Measurements from ENCODE around the gene VCL.
A peak's percentile ranks its signal among the peaks of the same experiment; 100 is the strongest.

VCL gene

GRCh38 chr10:74047304-74047703, 49.4 kb downstream of the VCL start:
- no peaks in the 10 kb centered on the region for H3K9me3 ChIP-seq (ENCODE audit: control insufficient read depth, insufficient read depth, low read depth, low read length)
- H3K27ac ChIP-seq (ENCODE audit: low read depth, low read length): 0 out of 2 replicates have a peak overlapping the region, but pooled peaks have one; percentile 18
- H3K36me3 ChIP-seq (ENCODE audit: control insufficient read depth, insufficient read depth, low read length): peaks cover 57% of the 10 kb centered on the region
- no peak overlapping the region for H3K9ac ChIP-seq (ENCODE audit: low read length)
- H3K4me1 ChIP-seq (ENCODE audit: control insufficient read depth, insufficient read depth, low read length): peaks cover 7% of the 10 kb centered on the region; the same call in 1 of the 2 replicates
- H3K4me3 ChIP-seq (ENCODE audit: low read depth, low read length): no peak overlapping the region
- no peaks in the 10 kb centered on the region for H3K27me3 ChIP-seq (ENCODE audit: control insufficient read depth, insufficient read depth, low read length)

DNA sequence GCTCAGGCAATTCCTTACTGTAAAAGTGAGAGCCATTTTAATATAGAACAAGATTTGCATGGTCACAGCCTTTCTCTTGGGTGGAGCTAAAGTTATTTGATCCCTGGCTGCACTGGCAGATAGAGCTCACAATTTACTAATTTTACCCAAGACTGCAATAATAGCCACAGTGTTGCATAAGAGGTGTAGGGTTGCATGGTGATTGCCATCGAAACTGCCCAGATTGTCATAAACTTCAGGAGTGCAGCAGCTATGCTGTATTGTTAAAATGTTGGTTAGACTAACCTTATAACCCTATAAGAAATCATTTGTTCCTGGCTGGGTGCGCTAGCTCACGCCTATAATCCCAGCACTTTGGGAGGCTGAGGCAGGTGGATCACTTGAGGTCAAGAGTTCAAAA, 50.0 kb downstream of the VCL start:
- Histone ChIP-seq H3K4me3 (ENCODE audit: low read depth, low read length) (no peak overlapping the region), H3K9ac (ENCODE audit: low read length) (no peak overlapping the region), H3K27me3 (ENCODE audit: control insufficient read depth, insufficient read depth, low read length) (no peaks in the 10 kb centered on the region), H3K9me3 (ENCODE audit: control insufficient read depth, insufficient read depth, low read depth, low read length) (no peaks in the 10 kb centered on the region), H3K4me1 (ENCODE audit: control insufficient read depth, insufficient read depth, low read length) (peaks cover 7% of the 10 kb centered on the region; the same call in 1 of the 2 replicates), H3K27ac (ENCODE audit: low read depth, low read length) (0 out of 2 replicates have a peak overlapping the region, but pooled peaks have one; percentile 18), H3K36me3 (ENCODE audit: control insufficient read depth, insufficient read depth, low read length) (peaks cover 52% of the 10 kb centered on the region)

DNA sequence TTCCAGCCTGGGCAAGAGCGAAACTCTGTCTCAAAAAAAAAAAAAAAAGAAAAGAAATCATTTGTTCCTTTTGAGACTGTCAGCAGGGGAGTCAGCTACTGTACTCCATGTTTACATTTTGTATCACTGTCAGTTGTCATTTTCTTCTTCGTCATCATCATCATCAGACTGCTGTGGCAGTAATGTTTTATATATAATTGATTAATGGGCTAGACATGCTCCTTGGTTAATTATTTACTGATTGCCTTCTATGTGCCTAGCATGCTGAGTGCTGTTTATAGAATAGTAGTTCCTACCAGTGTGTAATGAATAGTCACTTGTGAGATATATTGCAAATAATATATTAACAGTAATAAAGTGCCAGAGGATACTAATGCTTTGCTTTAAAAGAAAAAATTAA, 50.5 kb downstream of the VCL start:
- no peak overlapping the region for H3K4me3 ChIP-seq (ENCODE audit: low read depth, low read length)

GRCh38 chr10:74049955-74050354, 52.0 kb downstream of the VCL start:
- H3K9me3 ChIP-seq (ENCODE audit: control insufficient read depth, insufficient read depth, low read depth, low read length): no peaks in the 10 kb centered on the region
- H3K9ac ChIP-seq (ENCODE audit: low read length): no peak overlapping the region
- H3K36me3 ChIP-seq (ENCODE audit: control insufficient read depth, insufficient read depth, low read length): peaks cover 35% of the 10 kb centered on the region
- H3K4me3 ChIP-seq (ENCODE audit: low read depth, low read length): no peak overlapping the region
- no peak overlapping the region for H3K27ac ChIP-seq (ENCODE audit: low read depth, low read length)
- no peaks in the 10 kb centered on the region for H3K27me3 ChIP-seq (ENCODE audit: control insufficient read depth, insufficient read depth, low read length)
- peaks cover 7% of the 10 kb centered on the region; the same call in 1 of the 2 replicates for H3K4me1 ChIP-seq (ENCODE audit: control insufficient read depth, insufficient read depth, low read length)

More for the DNA sequence above, 50.5 kb downstream of the VCL start:
- no peaks in the 10 kb centered on the region for H3K9me3 ChIP-seq (ENCODE audit: control insufficient read depth, insufficient read depth, low read depth, low read length)
- H3K27ac ChIP-seq (ENCODE audit: low read depth, low read length): no peak overlapping the region
- no peak overlapping the region for H3K9ac ChIP-seq (ENCODE audit: low read length)
- H3K4me1 ChIP-seq (ENCODE audit: control insufficient read depth, insufficient read depth, low read length): peaks cover 7% of the 10 kb centered on the region; the same call in 1 of the 2 replicates
- H3K36me3 ChIP-seq (ENCODE audit: control insufficient read depth, insufficient read depth, low read length): peaks cover 47% of the 10 kb centered on the region
- H3K27me3 ChIP-seq (ENCODE audit: control insufficient read depth, insufficient read depth, low read length): no peaks in the 10 kb centered on the region

DNA sequence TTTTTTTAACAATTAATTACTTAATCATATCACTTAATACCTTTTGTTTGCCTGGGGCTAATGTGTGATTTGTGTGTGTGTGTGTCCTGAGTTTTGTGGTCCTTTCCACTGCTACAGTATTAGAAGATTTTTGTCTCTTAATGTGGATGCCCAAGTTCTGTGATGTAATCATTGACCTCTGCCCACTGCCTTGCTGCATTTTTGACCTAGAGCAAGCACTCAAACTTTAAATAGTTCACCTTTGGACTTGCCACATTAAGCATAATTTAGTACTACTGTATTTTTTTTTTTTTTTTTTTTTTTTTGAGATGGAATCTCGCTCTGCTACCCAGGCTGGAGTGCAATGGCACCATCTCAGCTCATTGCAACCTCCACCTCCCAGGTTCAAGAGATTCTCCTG, 52.7 kb downstream of the VCL start:
- H3K27me3 ChIP-seq (ENCODE audit: control insufficient read depth, insufficient read depth, low read length): no peaks in the 10 kb centered on the region
- peaks cover 31% of the 10 kb centered on the region for H3K36me3 ChIP-seq (ENCODE audit: control insufficient read depth, insufficient read depth, low read length)
- H3K9me3 ChIP-seq (ENCODE audit: control insufficient read depth, insufficient read depth, low read depth, low read length): no peaks in the 10 kb centered on the region
- H3K27ac ChIP-seq (ENCODE audit: low read depth, low read length): no peak overlapping the region
- peaks cover 7% of the 10 kb centered on the region; the same call in 1 of the 2 replicates for H3K4me1 ChIP-seq (ENCODE audit: control insufficient read depth, insufficient read depth, low read length)
- H3K9ac ChIP-seq (ENCODE audit: low read length): no peak overlapping the region
- no peak overlapping the region for H3K4me3 ChIP-seq (ENCODE audit: low read depth, low read length)

GRCh38 chr10:74051736-74052342, 53.9 kb downstream of the VCL start:
- peaks cover 7% of the 10 kb centered on the region; the same call in 1 of the 2 replicates for H3K4me1 ChIP-seq (ENCODE audit: control insufficient read depth, insufficient read depth, low read length)
- no peak overlapping the region for H3K4me3 ChIP-seq (ENCODE audit: low read depth, low read length)
- no peak overlapping the region for H3K27ac ChIP-seq (ENCODE audit: low read depth, low read length)
- no peaks in the 10 kb centered on the region for H3K27me3 ChIP-seq (ENCODE audit: control insufficient read depth, insufficient read depth, low read length)
- H3K9ac ChIP-seq (ENCODE audit: low read length): no peak overlapping the region
- H3K9me3 ChIP-seq (ENCODE audit: control insufficient read depth, insufficient read depth, low read depth, low read length): no peaks in the 10 kb centered on the region
- H3K36me3 ChIP-seq (ENCODE audit: control insufficient read depth, insufficient read depth, low read length): peaks cover 23% of the 10 kb centered on the region

GRCh38 chr10:74052994-74053393, 55.1 kb downstream of the VCL start:
- Histone ChIP-seq H3K9ac (ENCODE audit: low read length) (no peak overlapping the region), H3K9me3 (ENCODE audit: control insufficient read depth, insufficient read depth, low read depth, low read length) (no peaks in the 10 kb centered on the region), H3K36me3 (ENCODE audit: control insufficient read depth, insufficient read depth, low read length) (peaks cover 12% of the 10 kb centered on the region), H3K4me3 (ENCODE audit: low read depth, low read length) (no peak overlapping the region), H3K27ac (ENCODE audit: low read depth, low read length) (no peak overlapping the region), H3K27me3 (ENCODE audit: control insufficient read depth, insufficient read depth, low read length) (no peaks in the 10 kb centered on the region), H3K4me1 (ENCODE audit: control insufficient read depth, insufficient read depth, low read length) (peaks cover under 1% of the 10 kb centered on the region; the same call in 1 of the 2 replicates)

DNA sequence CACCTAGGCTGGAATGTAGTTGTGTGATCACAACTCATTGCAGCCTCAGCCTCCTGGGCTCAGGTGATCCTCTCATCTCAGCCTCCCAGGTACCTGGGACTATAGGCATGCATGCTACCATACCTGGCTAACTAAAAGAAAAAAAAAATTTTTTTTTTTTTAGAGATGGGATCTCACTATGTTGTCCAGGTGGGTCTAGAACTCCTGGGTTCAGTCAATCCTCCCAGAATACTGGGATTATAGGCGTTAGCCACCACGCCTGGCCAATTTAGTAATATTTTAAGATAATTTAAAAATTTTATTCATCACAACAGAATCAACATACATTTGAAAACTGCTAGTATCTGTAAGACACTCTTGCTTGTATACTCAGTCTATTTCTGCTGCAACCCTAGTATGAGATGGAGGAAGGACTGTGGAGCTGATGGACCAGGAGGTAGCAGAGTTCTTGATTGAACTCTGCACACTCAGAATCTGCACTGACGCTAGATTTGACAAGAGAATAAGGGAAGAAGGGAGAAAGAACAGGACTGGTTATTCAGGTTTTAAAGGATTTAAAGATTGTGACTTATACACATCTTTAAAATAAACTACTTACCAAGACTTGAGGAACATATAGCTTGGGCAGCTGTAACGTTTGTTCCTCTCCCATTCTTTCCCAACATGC, 57.6 kb downstream of the VCL start:
- Histone ChIP-seq H3K4me1 (ENCODE audit: control insufficient read depth, insufficient read depth, low read length) (no peaks in the 10 kb centered on the region), H3K4me3 (ENCODE audit: low read depth, low read length) (no peak overlapping the region), H3K27ac (ENCODE audit: low read depth, low read length) (0 out of 2 replicates have a peak overlapping the region, but pooled peaks have one; percentile 13), H3K9ac (ENCODE audit: low read length) (no peak overlapping the region), H3K9me3 (ENCODE audit: control insufficient read depth, insufficient read depth, low read depth, low read length) (no peaks in the 10 kb centered on the region), H3K27me3 (ENCODE audit: control insufficient read depth, insufficient read depth, low read length) (no peaks in the 10 kb centered on the region), H3K36me3 (ENCODE audit: control insufficient read depth, insufficient read depth, low read length) (peaks cover 8% of the 10 kb centered on the region; the same call in 1 of the 2 replicates)

GRCh38 chr10:74056050-74056818, 58.3 kb downstream of the VCL start:
- H3K9ac ChIP-seq (ENCODE audit: low read length): no peak overlapping the region
- no peaks in the 10 kb centered on the region for H3K27me3 ChIP-seq (ENCODE audit: control insufficient read depth, insufficient read depth, low read length)
- H3K4me3 ChIP-seq (ENCODE audit: low read depth, low read length): no peak overlapping the region
- peaks cover 10% of the 10 kb centered on the region; the same call in 1 of the 2 replicates for H3K36me3 ChIP-seq (ENCODE audit: control insufficient read depth, insufficient read depth, low read length)
- no peaks in the 10 kb centered on the region for H3K9me3 ChIP-seq (ENCODE audit: control insufficient read depth, insufficient read depth, low read depth, low read length)
- no peaks in the 10 kb centered on the region for H3K4me1 ChIP-seq (ENCODE audit: control insufficient read depth, insufficient read depth, low read length)
- H3K27ac ChIP-seq (ENCODE audit: low read depth, low read length): 0 out of 2 replicates have a peak overlapping the region, but pooled peaks have one; percentile 13

DNA sequence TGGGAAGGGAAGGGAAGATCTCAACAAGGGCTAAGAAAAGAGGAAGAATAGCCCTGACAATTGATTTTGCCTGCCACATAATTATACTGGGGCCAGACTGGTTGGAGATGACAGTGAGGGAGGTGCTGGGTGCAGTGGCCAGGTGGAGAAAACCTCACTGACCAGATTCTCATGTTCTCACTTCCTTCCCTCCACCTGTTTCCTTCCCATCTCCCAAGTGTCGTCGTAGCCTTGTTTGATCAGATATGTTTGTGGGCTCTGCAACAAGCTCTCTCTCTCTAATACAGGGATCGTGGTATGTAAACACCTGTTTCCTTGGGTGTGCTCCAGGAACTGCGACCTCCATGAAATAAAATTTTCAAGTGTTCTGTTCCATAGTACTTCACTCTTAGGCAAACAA, 60.2 kb downstream of the VCL start:
- H3K4me1 ChIP-seq (ENCODE audit: control insufficient read depth, insufficient read depth, low read length): no peaks in the 10 kb centered on the region
- peaks cover 27% of the 10 kb centered on the region for H3K36me3 ChIP-seq (ENCODE audit: control insufficient read depth, insufficient read depth, low read length)
- H3K4me3 ChIP-seq (ENCODE audit: low read depth, low read length): no peak overlapping the region
- H3K9me3 ChIP-seq (ENCODE audit: control insufficient read depth, insufficient read depth, low read depth, low read length): peaks cover 2% of the 10 kb centered on the region; the same call in 1 of the 2 replicates
- H3K27me3 ChIP-seq (ENCODE audit: control insufficient read depth, insufficient read depth, low read length): no peaks in the 10 kb centered on the region
- no peak overlapping the region for H3K9ac ChIP-seq (ENCODE audit: low read length)
- no peak overlapping the region for H3K27ac ChIP-seq (ENCODE audit: low read depth, low read length)

Measured in HUES6 (cell line).